NK-92 treated with Interleukin-12 subunit alpha and Interleukin-12 subunit beta, amount 100 ng/mL, for 24 hours (cell line): ENCODE data around the gene SULT1C4.
"Not testable (repeated sequence)": the region's sequence is repeated elsewhere in the genome, so short reads cannot be mapped to it uniquely, and the experiment has no call there.

Source experiments
- DNase-seq: peaks from one replicate; lab custom pipeline; 2025; lab: John Stamatoyannopoulos, UW

The SULT1C4 gene

DNA sequence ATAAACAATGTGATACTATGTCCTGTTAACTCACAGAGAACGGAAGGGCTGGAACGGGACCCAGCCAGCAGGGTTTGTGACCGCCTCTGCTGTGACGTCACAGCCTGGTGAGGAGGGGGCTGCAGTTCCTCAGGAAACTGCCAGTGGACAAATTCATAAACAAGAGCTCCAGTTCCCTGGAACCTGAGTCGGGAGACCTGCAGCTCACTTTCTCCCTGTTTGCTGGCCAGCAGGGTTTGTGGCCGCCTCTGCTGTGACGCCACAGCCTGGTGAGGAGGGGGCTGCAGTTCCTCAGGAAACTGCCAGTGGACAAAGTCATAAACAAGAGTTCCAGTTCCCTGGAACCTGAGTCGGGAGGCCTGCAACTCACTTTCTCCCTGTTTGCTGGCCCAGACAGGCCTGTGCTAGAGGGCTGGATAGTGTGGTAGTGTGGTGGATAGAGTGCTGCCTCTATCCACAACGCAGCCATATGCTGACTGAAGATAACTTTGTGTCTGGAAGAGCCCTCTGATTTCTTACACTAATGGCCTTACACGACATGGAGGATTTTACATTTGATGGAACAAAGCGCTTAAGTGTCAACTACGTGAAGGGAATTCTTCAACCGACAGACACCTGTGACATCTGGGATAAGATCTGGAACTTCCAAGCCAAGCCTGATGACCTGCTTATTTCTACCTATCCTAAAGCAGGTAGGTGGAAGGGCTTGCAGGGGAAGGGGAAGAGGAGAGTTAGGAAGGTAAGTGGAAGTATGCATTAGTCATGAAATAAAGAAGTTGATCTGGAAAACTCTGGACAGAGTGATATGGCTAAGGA, at the start of gene SULT1C4:
Gene SULT1C4, plus strand, starts transcription at position 140 of the 816 bp plus-strand sequence. Its CDS starts 384 bp downstream, at position 524.
- no peak for DNase-seq

- DNase-seq = no peak
These were observed 48.0 kb upstream of the SULT1C4 start for GRCh38 chr2:108329771-108330170.

DNA sequence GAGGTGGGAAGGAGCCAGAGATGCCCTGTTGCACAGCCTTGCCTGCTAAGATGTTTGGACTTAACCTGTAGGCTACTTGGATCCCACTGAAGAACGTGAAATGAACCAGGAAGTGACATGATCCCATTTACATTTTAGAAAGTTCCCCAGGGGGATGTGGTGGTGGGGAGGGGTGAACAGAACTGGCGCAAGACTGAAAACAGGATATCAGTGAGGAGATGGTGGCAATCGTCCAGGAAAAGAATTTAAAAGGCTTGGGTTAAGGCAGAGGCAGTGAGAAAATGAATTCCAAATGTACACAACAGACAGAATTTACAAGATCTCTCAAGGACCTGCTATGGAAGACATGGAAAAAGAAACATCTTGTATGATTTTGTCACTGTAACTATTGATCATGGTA, 46.8 kb upstream of the SULT1C4 start:
- DNase-seq = no peak

- DNase-seq = no peak
These were observed 31.8 kb upstream of the SULT1C4 start for GRCh38 chr2:108345951-108346350.

DNA sequence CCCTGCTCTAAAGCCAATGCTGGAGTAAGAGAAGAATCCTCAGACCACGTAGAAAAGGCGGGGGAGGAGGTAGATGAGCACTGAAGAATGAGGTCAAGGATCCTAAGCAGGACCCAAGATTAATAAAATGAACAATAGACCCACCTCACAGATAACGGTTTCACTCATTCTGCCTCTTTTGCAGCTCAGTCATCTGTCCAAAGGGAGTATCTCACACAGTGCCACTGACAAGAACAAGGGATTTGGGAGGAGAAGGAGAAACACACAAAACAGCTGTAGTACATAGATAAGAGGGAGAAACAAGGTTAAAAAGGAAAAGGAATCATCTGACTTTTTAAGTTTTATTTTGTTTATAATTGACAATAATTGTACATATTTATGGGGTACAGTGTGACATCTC, 30.9 kb upstream of the SULT1C4 start:
- no peak for DNase-seq

GRCh38 chr2:108347786-108348185, 30.0 kb upstream of the SULT1C4 start:
- DNase-seq = no peak

GRCh38 chr2:108348816-108349570, 28.8 kb upstream of the SULT1C4 start:
- DNase-seq = no peak

GRCh38 chr2:108349571-108349928, 28.2 kb upstream of the SULT1C4 start:
- no peak for DNase-seq

- DNase-seq = no peak
These were observed 25.9 kb upstream of the SULT1C4 start for GRCh38 chr2:108351889-108352288.

- no peak for DNase-seq
These were observed 23.6 kb upstream of the SULT1C4 start for GRCh38 chr2:108354136-108354535.

- no peak for DNase-seq
These were observed 21.6 kb upstream of the SULT1C4 start for GRCh38 chr2:108355906-108356734.

- not testable (repeated sequence) for DNase-seq
These were observed 18.4 kb upstream of the SULT1C4 start for GRCh38 chr2:108359336-108359735.

DNA sequence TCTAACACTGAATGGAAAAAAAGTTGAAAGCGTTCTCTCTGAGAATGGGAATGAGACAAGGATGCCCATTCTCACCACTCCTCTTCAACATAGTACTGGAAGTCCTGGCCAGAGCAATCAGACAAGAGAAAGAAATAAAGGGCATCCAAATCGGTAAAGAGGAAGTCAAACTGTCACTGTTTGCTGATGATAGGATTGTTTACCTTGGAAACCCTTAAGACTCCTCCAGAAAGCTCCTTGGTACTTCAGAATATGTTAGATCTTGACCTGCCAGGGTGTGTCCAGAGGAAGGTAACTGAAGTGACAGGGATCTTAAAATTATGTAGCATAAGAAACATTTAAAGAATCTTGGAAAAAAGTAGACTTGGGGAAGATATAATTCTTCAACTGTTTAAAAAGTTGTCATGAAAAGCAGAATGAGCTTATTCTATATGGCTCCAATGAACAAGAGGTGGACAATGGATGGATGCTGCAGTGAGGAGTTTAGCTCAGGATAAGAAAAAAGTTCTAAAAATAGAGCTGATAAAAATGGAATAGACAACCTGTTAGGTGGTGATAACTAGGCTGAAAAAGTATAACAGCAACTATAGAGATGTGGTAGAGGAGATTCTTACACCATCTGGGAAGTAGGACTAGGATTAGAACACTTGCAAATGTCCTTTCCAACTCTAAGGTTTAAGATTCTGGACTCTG, 16.8 kb upstream of the SULT1C4 start:
- no peak for DNase-seq

DNA sequence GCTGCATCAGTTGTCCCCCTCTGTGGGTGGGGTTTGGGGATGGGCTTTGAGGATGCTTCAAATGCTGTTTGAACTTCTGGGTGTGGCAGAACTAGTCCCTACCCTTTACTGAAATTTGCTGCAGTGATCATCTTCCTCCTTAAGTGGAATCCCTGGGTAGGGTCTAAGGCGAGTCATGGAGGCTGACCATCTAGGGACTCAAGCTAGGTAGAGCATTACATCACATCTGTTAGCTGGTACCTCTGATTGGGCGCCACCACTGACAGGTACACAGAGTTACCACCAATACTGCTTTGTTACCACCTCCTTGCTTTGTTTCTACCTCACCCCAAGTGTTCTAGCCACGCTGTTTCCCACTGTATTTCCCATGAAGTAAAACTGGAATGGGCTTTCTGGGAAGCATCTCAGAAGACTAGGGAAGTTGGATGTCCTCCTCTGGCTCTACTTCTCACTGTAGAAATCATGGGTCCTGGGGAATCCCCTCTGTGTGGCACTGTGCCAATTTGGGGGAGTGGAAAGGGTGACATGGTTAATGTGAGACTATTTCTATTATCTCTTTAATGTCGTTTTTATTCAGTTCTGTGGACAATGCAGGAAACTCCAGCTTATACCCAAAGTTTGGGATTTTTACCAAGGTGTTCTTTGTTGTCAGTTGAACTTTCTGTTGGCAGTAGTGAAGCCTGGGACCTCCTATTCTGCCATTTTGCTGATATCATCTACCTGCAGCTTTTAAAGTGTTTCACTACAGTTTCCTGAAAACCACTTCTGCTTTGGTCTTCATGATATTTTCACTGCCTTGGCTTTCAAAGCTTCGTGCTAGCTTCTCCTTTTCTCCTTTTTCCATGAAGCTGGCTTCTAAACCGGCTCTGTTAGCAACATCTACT, 14.5 kb upstream of the SULT1C4 start:
- DNase-seq = no peak

- no peak for DNase-seq
These were observed 13.9 kb upstream of the SULT1C4 start for GRCh38 chr2:108363908-108364225.

- DNase-seq = no peak
These were observed 13.0 kb upstream of the SULT1C4 start for GRCh38 chr2:108364676-108365297.

DNA sequence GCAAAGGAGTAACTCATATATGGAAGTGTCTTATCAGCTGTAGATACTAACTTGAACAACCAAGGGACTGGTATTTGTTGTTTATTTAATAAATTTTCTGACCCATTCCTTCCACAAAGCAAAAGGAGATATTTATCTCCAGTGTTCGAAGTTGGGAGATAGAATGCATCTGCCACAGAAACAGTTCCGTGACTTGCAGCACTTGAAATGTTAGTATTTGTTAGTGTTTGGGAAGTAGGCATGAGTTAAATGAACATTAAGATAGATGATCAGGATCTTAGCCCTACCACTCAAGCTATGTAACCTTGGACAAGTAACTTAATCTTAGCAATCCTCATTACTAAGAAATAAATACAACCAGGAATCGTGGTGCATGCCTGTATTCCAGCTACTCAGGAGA, 12.1 kb upstream of the SULT1C4 start:
- no peak for DNase-seq

- no peak for DNase-seq
These were observed 10.7 kb upstream of the SULT1C4 start for GRCh38 chr2:108367014-108367413.

DNA sequence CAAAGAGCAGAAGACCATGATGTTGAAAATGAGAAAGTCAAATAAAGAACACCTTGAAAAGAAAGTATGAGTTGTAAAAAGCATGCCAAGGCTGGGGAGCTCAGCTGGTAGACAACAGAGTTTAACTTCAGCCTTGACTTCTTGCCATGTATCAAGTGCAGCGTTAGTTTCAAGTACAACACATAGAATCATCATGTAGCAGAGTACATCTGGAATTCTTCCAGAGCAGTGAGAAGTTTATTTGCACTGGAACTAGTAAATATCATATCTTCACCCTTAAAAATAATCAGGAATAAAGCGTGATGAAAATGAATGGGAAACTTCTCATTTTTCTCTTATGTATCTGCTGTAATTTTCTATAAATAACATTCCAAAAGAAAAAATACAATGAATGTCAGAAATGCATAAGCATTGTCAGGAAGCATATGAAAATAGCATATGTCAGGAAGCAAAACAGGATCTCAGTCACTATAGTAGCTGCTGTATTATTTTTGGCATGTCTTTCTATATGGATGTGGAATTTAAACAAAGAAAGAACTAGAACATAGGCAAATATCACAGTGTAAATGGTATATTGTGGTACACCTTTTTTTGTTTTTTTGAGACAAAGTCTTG, 10.1 kb upstream of the SULT1C4 start:
- no peak for DNase-seq

- no peak for DNase-seq
These were observed 8.6 kb upstream of the SULT1C4 start for GRCh38 chr2:108369153-108369552.
